Neural cell (in vitro differentiated cells): Measurements from ENCODE around the gene PCYT2.

Experiments
- EZH2 ChIP-seq: fragments of 200-600, 300-800 bp; shearing (Covaris generic), sonication (generic); IDR thresholded peaks from 2 replicates; pipeline ENCODE4 v1.6.1; 2014; ENCODE audit warnings: antibody characterized with exemption, low read length, borderline replicate concordance, mild to moderate bottlenecking; ENCODE audit not compliant: insufficient read depth, poor library complexity, severe bottlenecking
- MXI1 ChIP-seq: fragments of 450-650 bp; conservative IDR thresholded peaks from 2 replicates; pipeline ENCODE4 v1.6.1; 2014; ENCODE audit warnings: antibody characterized with exemption, mild to moderate bottlenecking; ENCODE audit not compliant: poor library complexity, severe bottlenecking
- TAF1 ChIP-seq: IDR thresholded peaks from 2 replicates; pipeline ENCODE4 v1.6.1; 2012; ENCODE audit warnings: low read depth
- TF ChIP-seq, protein P1 (sequence below): fragments of 450-650 bp; IDR thresholded peaks from 2 replicates; pipeline ENCODE4 v1.5.1; 2014; ENCODE audit warnings: antibody characterized with exemption, mild to moderate bottlenecking, moderate library complexity; ENCODE audit not compliant: poor library complexity, severe bottlenecking

DNA sequence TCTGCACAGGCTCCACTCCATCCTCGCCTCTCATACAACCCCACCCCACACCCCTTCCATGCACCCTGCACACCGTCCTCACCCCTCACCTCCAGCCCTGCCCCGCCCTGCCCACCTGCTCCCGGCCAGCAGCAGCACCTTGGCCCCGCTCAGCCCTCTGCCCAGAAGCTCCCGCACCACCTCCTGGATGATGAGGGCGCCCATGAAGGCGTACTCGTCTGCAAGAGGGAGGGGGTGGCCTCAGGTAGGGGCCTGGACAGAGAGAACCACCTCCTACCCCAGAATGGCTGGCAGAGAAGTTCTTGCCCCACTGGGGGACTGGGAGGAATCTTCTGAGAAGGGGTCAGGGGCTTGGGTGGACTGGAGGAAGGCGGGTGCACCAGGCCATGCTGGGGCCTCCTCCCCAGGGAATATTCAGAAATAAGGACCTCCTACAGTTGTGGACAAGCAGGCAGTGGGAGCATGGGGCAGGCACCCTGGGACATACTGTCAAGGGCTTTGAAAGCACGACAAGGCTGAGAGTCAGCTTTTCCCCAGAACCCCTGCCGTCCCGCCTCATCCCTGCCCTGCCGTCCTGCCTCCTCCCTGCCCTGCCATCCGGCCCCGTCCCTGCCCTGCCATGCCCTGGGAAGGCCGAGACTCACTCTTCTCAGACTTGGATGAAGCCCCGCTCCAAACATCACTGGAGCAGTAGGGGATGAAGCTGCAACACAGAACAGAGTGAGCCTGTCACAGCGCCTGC lies 46.7 kb upstream of the PCYT2 start:
- TF ChIP-seq EZH2 (no peak), MXI1 (no peak), TAF1 (no peak)
- TF ChIP-seq, protein P1, sequence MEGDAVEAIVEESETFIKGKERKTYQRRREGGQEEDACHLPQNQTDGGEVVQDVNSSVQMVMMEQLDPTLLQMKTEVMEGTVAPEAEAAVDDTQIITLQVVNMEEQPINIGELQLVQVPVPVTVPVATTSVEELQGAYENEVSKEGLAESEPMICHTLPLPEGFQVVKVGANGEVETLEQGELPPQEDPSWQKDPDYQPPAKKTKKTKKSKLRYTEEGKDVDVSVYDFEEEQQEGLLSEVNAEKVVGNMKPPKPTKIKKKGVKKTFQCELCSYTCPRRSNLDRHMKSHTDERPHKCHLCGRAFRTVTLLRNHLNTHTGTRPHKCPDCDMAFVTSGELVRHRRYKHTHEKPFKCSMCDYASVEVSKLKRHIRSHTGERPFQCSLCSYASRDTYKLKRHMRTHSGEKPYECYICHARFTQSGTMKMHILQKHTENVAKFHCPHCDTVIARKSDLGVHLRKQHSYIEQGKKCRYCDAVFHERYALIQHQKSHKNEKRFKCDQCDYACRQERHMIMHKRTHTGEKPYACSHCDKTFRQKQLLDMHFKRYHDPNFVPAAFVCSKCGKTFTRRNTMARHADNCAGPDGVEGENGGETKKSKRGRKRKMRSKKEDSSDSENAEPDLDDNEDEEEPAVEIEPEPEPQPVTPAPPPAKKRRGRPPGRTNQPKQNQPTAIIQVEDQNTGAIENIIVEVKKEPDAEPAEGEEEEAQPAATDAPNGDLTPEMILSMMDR, result no peak
